Measurements from ENCODE around the gene MT2A. TPM values are rescaled to one million over a fixed set of nuclear protein-coding genes. Genes with fewer than 3 reads are reported as not detected.

MT2A gene
- total and polyA plus RNA-seq, 2 of the 13 experiments (the other 11 are each of a cell fraction or from before 2014, with no cell fraction given): 135 to 371 TPM

- no peaks in the 10 kb centered on the region for H3K36me3 ChIP-seq (replicated peaks in 1 of 2; ENCODE audit: control insufficient read depth in 1 of 2, insufficient read depth in 2 of 2, low read length in 2 of 2)
- no peak for TF ChIP-seq POGK (CRISPR knock-in tag; conservative IDR thresholded peaks at IDR 0.05)
- TF ChIP-seq ZNF749 (CRISPR knock-in tag; IDR thresholded peaks at IDR 0.05; ENCODE audit: borderline replicate concordance): no peak
- no peak for TF ChIP-seq ZNF510 (CRISPR knock-in tag; IDR thresholded peaks at IDR 0.05; ENCODE audit: low read depth)
- no peak for TF ChIP-seq AHDC1 (CRISPR knock-in tag; IDR thresholded peaks at IDR 0.05; ENCODE audit: borderline replicate concordance)
- no peak for TF ChIP-seq NFE2L1 (CRISPR knock-in tag; IDR thresholded peaks at IDR 0.05; ENCODE audit: borderline replicate concordance)
- FAIRE-seq (no peak), DNase-seq (ENCODE audit: low spot score) (no peak), ATAC-seq (no peak)
- CTCF ChIA-PET (ENCODE audit: low intra/inter-chr PET ratio, low total read pairs): no interaction called here
- H3K27ac ChIP-seq (ENCODE audit: extremely low read length, insufficient read depth, low read length): no peak overlapping the region
- H4K20me1 ChIP-seq (ENCODE audit: insufficient read depth, low read length): no peaks in the 10 kb centered on the region
- no peak overlapping the region for H3K4me2 ChIP-seq (ENCODE audit: low read depth, low read length)
- in situ Hi-C loops (cut with HindIII; ENCODE audit: extremely low pct_ligation_motif_present, low pct_unique_long_range_greater_than_20kb) (no loop called here), intact Hi-C loops (cut with micrococcal nuclease; ENCODE audit: unreplicated experiment) (loop anchor here (10.0 kb wide), 1 partner anchor 48 kb away; the partner anchor contains the start of gene MT2A)
- 14% methylated on average over 1 of the region's 1 CpG for WGBS (ENCODE audit: low lambda C conversion rate)
- H3K27me3 ChIP-seq (ENCODE audit: control insufficient read depth in 1 of 2, insufficient read depth in 2 of 2, low read length in 2 of 2): peaks cover 2 to 28% of the 10 kb centered on the region in 2 experiments; a peak in 3 of 5 replicates
- no peaks in the 10 kb centered on the region for H3K79me2 ChIP-seq (ENCODE audit: insufficient read depth, low read length)
- POLR2A ChIA-PET: no interaction called here
- BruUV-seq (replicated peaks): no TSS peak
- H3K4me3 ChIP-seq (replicated peaks in 1 of 3; ENCODE audit: insufficient read depth in 1 of 3, low read depth in 2 of 3, low read length in 3 of 3): no peak overlapping the region
- H2AFZ ChIP-seq (ENCODE audit: low read length): no peak overlapping the region
- H3K9ac ChIP-seq (ENCODE audit: insufficient read depth, low read depth, low read length): no peak overlapping the region
- H3K9me3 ChIP-seq (ENCODE audit: low read length): no peaks in the 10 kb centered on the region
- peaks cover 24% of the 10 kb centered on the region for H3K4me1 ChIP-seq (ENCODE audit: insufficient read depth, low read length)
Measured at GRCh38 chr16:56652600-56652999, 44.2 kb downstream of the MT2A start.
